BJ (cell line): Measurements from ENCODE around the gene ZCCHC24. TPM values are rescaled to one million over a fixed set of nuclear protein-coding genes. Genes with fewer than 3 reads are reported as not detected.

Experiments used
- CTCF ChIA-PET: fragments of 350-600 bp; formaldehyde crosslinking; extraction: SDS; loops from one replicate; lab custom pipeline; 2021; ENCODE audit warnings: antibody characterized with exemption, inconsistent platforms; lab: Yijun Ruan, JAX
- POLR2A ChIA-PET: fragments of 300-600 bp; sonication (Branson Sonifier 250); formaldehyde crosslinking; extraction: SDS; loops from one replicate; lab custom pipeline; 2021; ENCODE audit warnings: antibody characterized with exemption; lab: Charles Lee
- DNase-seq: peaks from one replicate; pipeline ENCODE4 v3.0.0-alpha.2; 2011; ENCODE audit warnings: low read depth
- H3K27me3 ChIP-seq: 2 replicates; pipeline ENCODE4 v1.6.0; 2011; ENCODE audit warnings: low read length; ENCODE audit not compliant: control insufficient read depth, insufficient read depth
- H3K36me3 ChIP-seq: 2 replicates; pipeline ENCODE4 v1.5.1; 2011; ENCODE audit warnings: low read length; ENCODE audit not compliant: control insufficient read depth, insufficient read depth
- H3K4me3 ChIP-seq: 2 replicates; pipeline ENCODE4 v1.5.1; 2011; ENCODE audit warnings: low read depth, mild to moderate bottlenecking, control low read depth, low read length
- polyA plus RNA-seq: library from polyadenylated mRNA; depleted of rRNA; stranded (reverse); fragments of >200 nt; gene quantifications from 2 replicates; pipeline ENCODE4 v1.2.3, GENCODE V29; 2011
- TF ChIP-seq, protein P1 (sequence below): IDR thresholded peaks from 2 replicates; pipeline ENCODE4 v1.5.1; 2011; ENCODE audit warnings: low read depth, mild to moderate bottlenecking, control low read depth, inconsistent platforms, low read length, moderate library complexity; ENCODE audit not compliant: insufficient read depth

Gene ZCCHC24
- polyA plus RNA-seq, 1 experiment: 49.1 TPM

DNA sequence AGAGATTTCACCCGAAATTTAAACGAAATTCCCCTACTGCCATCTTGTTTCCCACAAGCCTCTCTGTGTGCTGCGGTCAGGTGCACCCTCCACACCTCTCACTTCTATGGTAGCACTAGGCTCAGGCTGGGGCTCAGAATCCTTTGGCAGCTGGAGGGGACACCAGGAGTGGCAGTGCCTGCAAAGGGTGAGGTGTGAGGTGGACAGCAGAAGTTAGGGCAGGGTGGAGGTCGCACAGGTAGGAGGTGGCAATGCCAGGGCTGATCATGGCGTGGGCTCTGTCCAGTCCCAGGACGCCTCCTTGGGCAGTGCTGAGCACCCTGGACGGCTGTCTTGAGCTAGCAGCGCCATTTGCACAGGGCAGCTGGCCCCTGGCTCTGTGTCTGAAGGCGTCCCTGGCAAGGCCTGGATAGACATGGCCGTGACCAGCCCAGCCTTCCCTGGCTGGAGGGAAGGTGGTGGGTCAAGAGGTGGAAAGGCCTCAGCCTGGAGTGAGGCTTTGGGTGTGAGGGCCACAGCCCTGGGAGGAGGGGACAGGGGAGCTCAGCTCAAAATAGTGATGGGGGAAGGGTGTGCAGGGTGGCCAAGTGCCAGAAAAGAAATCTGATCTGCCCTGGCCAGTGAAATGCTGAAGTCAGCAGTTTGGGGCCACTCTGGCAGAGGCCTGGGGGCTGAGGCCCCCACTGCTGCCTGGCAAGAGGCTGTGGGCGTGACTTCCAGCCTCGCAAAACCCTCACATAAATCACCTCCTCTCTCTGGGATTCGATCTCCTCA is 40.0 kb downstream of the ZCCHC24 start:
- DNase-seq: no peak
- Histone ChIP-seq H3K27me3 (no peaks in the 10 kb centered on the region), H3K4me3 (no peak overlapping the region), H3K36me3 (peaks cover 8% of the 10 kb centered on the region)
- CTCF ChIA-PET: interaction anchor here (1.0 to 2.0 kb wide), 2 partner anchors 31 to 653 kb away, joined by 3 to 5 read pairs; no protein-coding TSS in a partner anchor
- TF ChIP-seq, protein P1, sequence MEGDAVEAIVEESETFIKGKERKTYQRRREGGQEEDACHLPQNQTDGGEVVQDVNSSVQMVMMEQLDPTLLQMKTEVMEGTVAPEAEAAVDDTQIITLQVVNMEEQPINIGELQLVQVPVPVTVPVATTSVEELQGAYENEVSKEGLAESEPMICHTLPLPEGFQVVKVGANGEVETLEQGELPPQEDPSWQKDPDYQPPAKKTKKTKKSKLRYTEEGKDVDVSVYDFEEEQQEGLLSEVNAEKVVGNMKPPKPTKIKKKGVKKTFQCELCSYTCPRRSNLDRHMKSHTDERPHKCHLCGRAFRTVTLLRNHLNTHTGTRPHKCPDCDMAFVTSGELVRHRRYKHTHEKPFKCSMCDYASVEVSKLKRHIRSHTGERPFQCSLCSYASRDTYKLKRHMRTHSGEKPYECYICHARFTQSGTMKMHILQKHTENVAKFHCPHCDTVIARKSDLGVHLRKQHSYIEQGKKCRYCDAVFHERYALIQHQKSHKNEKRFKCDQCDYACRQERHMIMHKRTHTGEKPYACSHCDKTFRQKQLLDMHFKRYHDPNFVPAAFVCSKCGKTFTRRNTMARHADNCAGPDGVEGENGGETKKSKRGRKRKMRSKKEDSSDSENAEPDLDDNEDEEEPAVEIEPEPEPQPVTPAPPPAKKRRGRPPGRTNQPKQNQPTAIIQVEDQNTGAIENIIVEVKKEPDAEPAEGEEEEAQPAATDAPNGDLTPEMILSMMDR: no peak
- POLR2A ChIA-PET: no interaction called here

DNA sequence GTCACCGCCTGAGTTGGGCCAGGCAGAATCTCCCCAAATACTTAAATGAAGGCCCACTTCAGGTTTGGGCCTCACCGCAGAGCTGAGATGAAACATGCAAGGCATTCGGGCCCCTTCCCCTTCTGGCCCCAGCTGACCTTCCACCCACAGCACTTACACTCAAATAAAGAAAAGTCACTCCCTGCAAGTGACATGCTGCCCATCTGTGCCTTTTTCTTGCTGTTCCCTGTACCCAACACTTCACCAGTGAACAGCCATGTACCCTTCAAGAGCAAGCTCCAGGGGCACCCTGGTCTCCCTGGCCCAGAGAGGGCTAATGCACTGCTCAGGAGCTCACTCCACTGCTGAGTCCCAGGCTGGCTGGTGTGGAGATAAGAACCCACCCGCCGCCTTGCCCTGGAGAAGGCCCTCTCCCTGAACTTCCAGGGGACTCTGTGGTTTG is 40.7 kb downstream of the ZCCHC24 start:
- TF ChIP-seq, protein P1: no peak
- CTCF ChIA-PET: interaction anchor here (1.0 to 2.0 kb wide), 2 partner anchors 31 to 654 kb away, joined by 3 to 5 read pairs; no protein-coding TSS in a partner anchor
- POLR2A ChIA-PET: no interaction called here
- Histone ChIP-seq H3K4me3 (no peak overlapping the region), H3K27me3 (no peaks in the 10 kb centered on the region), H3K36me3 (peaks cover 7% of the 10 kb centered on the region)
- no peak for DNase-seq

DNA sequence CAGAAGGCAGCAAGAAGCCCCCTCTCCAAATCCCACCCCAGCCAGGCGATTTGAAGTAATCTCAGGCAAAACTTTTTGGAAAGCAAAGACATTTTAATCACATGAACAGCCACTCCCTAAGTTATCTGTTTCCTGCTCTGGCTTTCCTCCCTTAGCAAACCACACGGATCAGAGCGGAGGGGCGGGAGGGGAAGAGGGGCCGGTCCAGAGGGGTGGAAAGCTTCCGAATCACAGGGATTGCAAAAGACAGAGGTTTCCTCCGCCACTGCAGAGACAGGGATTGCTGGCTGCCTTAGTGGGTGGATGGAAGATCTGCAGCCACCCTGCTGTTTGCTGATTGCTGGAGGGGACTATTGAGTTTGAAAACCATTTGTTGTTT is 41.2 kb downstream of the ZCCHC24 start:
- CTCF ChIA-PET: interaction anchor here (1.0 to 2.0 kb wide), 2 partner anchors 30 to 655 kb away, joined by 3 to 5 read pairs; no protein-coding TSS in a partner anchor
- TF ChIP-seq, protein P1: no peak
- Histone ChIP-seq H3K4me3 (no peak overlapping the region), H3K36me3 (peaks cover 6% of the 10 kb centered on the region), H3K27me3 (no peaks in the 10 kb centered on the region)
- POLR2A ChIA-PET: interaction anchor here (0.7 kb wide), 1 partner anchor 30 kb away, joined by 3 read pairs; no protein-coding TSS in a partner anchor
- peak; percentile 66 for DNase-seq

DNA sequence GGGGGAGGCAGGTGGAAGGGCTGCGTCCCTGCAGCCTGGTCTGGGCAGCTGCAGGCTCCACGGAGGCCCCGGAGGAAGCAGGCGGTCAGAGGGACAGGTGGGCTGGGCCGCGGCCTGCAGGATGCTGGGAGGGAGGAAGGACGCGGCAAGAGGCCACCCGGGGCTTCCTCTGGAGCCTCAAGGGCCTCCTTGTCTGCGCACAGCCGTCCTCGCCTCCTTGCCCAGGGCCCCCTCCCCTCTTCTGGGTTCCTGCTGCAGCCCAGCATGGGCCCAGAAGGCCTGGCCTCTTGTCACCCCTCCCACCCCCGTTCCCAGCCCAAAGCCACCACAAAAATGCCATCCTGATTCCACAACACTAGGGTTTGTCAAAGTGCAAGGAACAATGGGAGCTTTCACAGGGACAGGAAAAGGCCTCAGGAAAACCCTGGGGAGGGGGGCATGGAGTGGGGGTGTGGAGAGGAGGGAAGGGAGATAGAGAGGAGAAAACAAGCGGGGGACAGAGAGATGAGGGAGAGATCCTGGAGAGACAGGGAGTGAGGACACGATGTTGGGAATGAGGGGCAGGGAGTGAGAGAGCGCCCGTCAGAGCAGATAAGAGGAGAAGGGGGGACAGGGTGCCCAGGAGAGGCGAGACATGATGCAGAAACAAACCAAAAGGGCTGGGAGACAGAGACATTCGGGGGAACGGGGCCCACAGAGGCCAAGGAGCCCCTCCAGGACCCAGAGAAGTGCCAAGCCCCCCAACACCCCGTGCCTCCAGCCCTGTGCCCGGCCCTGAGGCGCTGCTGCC is 41.8 kb downstream of the ZCCHC24 start:
- no peak for DNase-seq
- ChIA-PET POLR2A (interaction anchor here (0.7 kb wide), 1 partner anchor 29 kb away, joined by 3 read pairs; no protein-coding TSS in a partner anchor), CTCF (interaction anchor here (0.9 kb wide), 1 partner anchor 29 kb away, joined by 3 read pairs; no protein-coding TSS in a partner anchor)
- peaks cover 6% of the 10 kb centered on the region for H3K36me3 ChIP-seq
- H3K4me3 ChIP-seq: no peak overlapping the region
- TF ChIP-seq, protein P1: no peak
- no peaks in the 10 kb centered on the region for H3K27me3 ChIP-seq

GRCh38 chr10:79402951-79403350 is 42.5 kb downstream of the ZCCHC24 start:
- ChIA-PET CTCF (interaction anchor here (0.9 kb wide), 1 partner anchor 29 kb away, joined by 3 read pairs; no protein-coding TSS in a partner anchor), POLR2A (no interaction called here)
- Histone ChIP-seq H3K27me3 (no peaks in the 10 kb centered on the region), H3K4me3 (no peak overlapping the region), H3K36me3 (peaks cover 4% of the 10 kb centered on the region)
- DNase-seq: no peak
- TF ChIP-seq, protein P1: no peak
